GDM1 (cell line): ENCODE results near the gene MDM2.
"Not testable (repeated sequence)": the region's sequence is repeated elsewhere in the genome, so short reads cannot be mapped to it uniquely, and the experiment has no call there.

Experiments used
- DNase-seq: peaks from one replicate; lab custom pipeline; 2025; lab: John Stamatoyannopoulos, UW

The MDM2 gene

DNA sequence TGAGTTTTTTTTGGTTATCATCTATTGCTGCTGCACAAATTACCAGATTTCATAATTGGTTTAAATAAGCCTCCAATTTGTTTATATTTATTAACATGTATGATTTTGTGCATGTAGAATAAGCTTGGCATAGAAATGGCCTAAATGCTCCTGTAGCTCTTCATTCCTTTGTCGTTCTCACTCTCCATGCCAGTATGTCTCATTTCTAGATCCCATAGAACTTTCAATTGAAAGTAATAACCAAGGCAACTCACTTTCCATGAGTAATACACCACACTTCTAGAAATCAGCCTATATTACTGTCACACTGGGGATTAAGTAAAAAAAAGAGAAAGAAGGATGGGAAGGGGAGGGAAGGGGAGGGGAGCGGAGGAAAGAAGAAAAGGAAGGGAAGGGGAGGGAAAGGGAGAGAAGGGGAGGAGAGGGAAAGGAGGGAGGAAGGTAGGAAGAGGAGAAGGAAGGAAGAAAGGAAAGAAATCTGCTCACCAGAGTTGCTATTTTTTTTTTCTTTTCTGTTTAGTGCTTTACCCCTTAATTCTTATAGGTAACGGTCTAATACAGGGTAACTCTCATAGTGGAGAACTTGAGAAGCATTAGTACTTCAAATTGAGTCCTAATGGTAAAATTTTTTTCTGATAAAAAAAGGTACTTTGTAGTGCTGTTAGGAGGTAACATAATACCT is 45.6 kb downstream of the MDM2 start:
- no peak for DNase-seq

DNA sequence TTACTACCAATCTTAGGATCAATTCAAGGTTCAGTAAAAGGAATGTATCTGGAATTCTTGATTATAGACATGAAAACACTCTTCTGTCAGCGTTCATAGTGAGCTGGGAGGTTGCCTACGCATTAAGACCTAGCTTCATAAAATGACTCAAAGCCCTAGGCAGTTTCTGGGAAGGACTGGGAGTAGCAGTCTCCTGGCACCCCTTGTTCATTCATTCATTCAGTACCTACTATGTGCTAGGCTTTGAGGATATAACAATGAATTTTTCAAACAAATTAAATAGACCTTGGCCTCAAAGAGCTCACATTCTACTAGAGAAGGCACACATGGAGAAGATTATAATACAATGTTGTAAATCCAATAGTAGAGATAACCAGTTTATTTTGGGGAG is 46.1 kb downstream of the MDM2 start:
- no peak for DNase-seq

- no peak for DNase-seq
Observed at GRCh38 chr12:68854554-68854953, 46.6 kb downstream of the MDM2 start.

- no peak for DNase-seq
Observed at GRCh38 chr12:68855111-68855510, 47.1 kb downstream of the MDM2 start.

GRCh38 chr12:68855771-68856170 is 47.8 kb downstream of the MDM2 start:
- no peak for DNase-seq

- DNase-seq, result no peak
Observed at GRCh38 chr12:68856510-68856909, 48.5 kb downstream of the MDM2 start.

DNA sequence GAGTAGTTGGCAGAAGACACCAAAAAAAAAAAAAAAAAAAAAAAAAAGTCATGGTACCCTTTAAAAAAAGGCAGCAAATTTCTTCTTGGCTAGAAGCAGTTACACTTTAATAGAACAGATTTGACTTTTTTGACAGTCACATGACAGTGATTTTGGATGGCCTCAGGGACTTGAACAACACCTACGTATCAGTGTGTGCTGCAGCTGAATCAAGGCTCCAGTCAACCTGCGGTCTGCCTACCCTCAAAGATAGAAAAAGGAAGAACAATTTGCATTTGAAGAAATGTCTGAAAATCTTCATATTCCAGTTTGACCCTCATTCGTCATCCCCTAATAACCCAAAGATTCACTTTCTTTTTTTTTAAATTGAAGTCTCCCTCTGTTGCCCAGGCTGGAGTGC is 53.9 kb downstream of the MDM2 start:
- DNase-seq, result no peak

GRCh38 chr12:68863109-68863770 is 55.3 kb downstream of the MDM2 start:
- no peak for DNase-seq

- DNase-seq, result not testable (repeated sequence)
Observed at GRCh38 chr12:68863886-68864454, 56.0 kb downstream of the MDM2 start.

DNA sequence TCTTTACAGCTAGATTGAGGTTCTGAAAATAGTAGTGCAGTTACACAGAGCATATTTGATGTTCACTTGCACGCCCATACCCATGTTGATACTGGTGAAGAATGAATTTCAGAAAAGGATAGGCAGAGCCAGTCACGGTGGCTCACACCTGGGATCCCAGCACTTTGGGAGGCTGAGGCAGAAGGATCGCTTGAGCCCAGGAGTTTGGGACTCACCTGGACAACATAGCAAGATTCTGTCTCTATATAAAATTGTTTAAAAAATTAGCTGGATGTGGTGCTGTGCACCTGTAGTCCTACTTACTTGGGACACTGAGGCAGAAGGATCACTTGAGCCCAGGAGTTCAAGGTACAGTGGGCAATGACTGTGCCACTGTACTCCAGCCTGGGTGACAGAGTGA is 56.6 kb downstream of the MDM2 start:
- DNase-seq, result no peak

DNA sequence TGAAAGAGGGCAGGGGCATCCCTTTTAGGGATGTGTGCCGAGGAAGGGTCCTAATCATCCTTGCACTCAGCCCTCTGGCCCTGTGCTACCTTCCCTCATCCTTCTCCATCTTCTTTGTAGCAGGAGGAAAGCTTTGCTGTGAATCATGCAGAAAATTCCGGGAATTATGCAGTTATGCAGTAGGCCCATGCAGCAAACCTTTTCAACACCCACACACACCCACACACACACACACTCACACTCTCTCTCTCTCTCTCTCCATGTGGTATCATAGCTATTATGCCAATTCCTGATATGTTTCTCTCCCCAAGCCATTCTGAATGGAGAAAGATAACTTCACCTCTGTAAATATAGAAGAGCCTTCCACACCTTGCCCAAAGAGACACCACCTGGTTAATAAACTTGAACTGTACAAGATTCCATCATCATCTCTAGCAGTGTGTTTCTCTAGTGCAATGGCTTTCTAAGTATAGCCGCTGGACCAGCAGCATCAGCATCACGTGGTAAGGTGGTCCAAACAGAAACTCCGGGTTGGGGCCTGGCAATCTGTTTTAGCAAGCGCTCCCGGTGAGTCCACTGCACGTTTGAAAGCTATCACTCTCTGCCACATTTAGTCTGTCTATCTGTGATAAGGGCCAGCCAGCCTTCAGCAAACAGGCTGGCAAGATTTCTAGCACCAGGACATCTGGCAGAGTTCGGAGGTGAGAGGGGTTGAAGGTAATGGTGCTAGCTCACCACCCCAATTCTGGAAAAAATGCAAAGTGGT is 57.6 kb downstream of the MDM2 start:
- no peak for DNase-seq

- no peak for DNase-seq
Observed at GRCh38 chr12:68866950-68867349, 59.0 kb downstream of the MDM2 start.

GRCh38 chr12:68867606-68868005 is 59.6 kb downstream of the MDM2 start:
- DNase-seq, result no peak

GRCh38 chr12:68868043-68868790 is 60.2 kb downstream of the MDM2 start:
- DNase-seq, result no peak

DNA sequence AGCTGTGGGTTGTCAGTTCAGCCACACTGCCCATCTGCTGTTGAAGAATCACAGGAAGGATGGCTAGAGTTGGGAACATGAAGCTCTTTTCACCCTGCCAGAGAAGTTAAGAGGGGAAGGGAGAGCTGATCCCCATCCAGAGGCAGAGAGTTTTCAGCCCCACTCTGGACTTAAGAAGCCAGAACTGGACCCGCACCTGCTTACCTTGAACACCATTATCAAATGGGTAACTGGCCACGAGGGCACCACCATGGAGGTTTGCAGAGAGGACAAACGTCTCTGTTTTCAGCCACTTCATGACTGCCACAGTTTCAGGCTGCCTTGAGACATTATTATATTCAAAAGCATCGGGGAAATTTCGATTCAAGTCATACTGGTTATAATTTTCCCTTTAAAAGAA is 62.0 kb downstream of the MDM2 start:
- no peak for DNase-seq

GRCh38 chr12:68870443-68870842 is 62.5 kb downstream of the MDM2 start:
- DNase-seq, result no peak

DNA sequence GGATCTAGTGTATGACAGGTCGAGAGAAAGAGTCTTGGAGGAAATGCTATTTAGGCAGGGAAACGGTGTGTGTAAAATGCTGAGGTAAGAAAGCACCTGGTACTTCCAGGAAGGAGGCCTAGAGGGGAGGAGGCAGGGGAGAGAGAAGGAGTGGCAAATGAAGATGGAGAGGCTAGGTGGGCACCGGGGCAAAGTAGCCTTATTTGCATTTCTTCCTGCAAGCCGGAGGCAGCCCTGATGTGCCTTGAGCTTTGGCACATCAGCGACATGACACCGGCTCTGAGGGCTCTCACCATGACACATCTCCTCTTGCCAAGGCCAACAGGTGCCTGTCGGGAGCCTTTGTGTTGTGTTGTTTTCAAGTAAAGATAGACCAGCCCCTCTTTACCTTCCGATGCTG is 63.4 kb downstream of the MDM2 start:
- DNase-seq, result no peak

GRCh38 chr12:68871921-68872320 is 63.9 kb downstream of the MDM2 start:
- no peak for DNase-seq

GRCh38 chr12:68873316-68873715 is 65.3 kb downstream of the MDM2 start:
- no peak for DNase-seq

GRCh38 chr12:68876461-68876860 is 68.5 kb downstream of the MDM2 start:
- no peak for DNase-seq

- DNase-seq, result no peak
Observed at GRCh38 chr12:68877583-68877982, 69.6 kb downstream of the MDM2 start.

GRCh38 chr12:68878283-68878682 is 70.3 kb downstream of the MDM2 start:
- no peak for DNase-seq
